Neural progenitor cell (in vitro differentiated cells): ENCODE results near the gene IGSF9.

Experiments used
- EZH2 ChIP-seq: fragments of 200-600 bp; sonication (generic); IDR thresholded peaks from 2 replicates; pipeline ENCODE4 v1.6.1; 2017; ENCODE audit warnings: antibody characterized with exemption, mild to moderate bottlenecking, moderate library complexity
- TF ChIP-seq, protein P1 (sequence below): fragments of 200-600 bp; sonication (generic); IDR thresholded peaks from 2 replicates; pipeline ENCODE4 v1.5.1; 2017; ENCODE audit warnings: antibody characterized with exemption, mild to moderate bottlenecking

DNA sequence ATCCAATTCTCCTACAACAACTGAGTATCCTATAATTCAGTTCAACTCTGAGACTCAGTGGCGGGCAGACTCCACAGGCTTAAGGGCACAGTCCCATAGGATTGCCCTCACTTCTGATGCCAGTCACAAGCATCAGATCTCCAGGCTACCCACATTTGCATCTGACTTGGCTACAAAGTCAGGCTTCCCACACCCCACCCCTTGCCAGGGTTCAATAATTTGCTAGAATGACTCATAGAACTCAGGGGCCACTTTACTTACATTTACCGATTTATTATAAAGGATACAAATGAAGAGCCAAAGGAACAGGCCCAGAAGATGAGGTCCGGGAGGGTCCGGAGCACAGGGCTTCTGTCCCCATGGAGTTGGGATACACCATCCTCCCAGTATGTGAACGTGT is 44.6 kb upstream of the IGSF9 start:
- TF ChIP-seq, protein P1, sequence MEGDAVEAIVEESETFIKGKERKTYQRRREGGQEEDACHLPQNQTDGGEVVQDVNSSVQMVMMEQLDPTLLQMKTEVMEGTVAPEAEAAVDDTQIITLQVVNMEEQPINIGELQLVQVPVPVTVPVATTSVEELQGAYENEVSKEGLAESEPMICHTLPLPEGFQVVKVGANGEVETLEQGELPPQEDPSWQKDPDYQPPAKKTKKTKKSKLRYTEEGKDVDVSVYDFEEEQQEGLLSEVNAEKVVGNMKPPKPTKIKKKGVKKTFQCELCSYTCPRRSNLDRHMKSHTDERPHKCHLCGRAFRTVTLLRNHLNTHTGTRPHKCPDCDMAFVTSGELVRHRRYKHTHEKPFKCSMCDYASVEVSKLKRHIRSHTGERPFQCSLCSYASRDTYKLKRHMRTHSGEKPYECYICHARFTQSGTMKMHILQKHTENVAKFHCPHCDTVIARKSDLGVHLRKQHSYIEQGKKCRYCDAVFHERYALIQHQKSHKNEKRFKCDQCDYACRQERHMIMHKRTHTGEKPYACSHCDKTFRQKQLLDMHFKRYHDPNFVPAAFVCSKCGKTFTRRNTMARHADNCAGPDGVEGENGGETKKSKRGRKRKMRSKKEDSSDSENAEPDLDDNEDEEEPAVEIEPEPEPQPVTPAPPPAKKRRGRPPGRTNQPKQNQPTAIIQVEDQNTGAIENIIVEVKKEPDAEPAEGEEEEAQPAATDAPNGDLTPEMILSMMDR = no peak
- no peak for TF ChIP-seq EZH2
